ENCODE data around the gene LNX1.

The LNX1 gene

DNA sequence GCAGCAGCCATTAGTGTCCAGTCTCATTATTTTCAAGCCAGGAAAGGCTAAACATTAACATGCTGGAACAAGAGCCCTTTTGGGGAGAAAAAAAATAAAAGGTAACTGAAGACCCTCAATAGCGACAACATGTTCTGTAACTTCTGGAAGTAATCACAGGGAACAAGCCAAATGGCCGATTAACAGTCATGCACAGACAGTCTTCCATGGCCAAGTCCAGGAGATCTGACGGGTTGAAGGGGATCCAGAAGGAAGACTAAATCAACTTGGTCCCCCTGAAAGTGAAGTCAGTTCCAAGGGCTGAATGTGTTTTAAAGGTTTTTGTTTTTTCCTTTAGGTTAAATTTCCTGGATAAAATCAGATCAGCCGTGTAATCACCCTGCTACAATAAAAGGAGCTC lies 52.5 kb downstream of the LNX1 start:
- TF ChIP-seq, protein P1, sequence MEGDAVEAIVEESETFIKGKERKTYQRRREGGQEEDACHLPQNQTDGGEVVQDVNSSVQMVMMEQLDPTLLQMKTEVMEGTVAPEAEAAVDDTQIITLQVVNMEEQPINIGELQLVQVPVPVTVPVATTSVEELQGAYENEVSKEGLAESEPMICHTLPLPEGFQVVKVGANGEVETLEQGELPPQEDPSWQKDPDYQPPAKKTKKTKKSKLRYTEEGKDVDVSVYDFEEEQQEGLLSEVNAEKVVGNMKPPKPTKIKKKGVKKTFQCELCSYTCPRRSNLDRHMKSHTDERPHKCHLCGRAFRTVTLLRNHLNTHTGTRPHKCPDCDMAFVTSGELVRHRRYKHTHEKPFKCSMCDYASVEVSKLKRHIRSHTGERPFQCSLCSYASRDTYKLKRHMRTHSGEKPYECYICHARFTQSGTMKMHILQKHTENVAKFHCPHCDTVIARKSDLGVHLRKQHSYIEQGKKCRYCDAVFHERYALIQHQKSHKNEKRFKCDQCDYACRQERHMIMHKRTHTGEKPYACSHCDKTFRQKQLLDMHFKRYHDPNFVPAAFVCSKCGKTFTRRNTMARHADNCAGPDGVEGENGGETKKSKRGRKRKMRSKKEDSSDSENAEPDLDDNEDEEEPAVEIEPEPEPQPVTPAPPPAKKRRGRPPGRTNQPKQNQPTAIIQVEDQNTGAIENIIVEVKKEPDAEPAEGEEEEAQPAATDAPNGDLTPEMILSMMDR (IDR thresholded peaks at IDR 0.05; ENCODE audit: control insufficient read depth, insufficient read depth, low read depth, low read length, missing control alignments) = no peak
- no peak overlapping the region for H3K4me3 ChIP-seq (ENCODE audit: control insufficient read depth, low read depth, low read length)
- DNase-seq (ENCODE audit: low read depth) = no peak

GRCh38 chr4:53537606-53538005 lies 53.7 kb downstream of the LNX1 start:
- DNase-seq (ENCODE audit: low read depth) = no peak
- TF ChIP-seq, protein P1 (IDR thresholded peaks at IDR 0.05; ENCODE audit: control insufficient read depth, insufficient read depth, low read depth, low read length, missing control alignments) = no peak
- H3K4me3 ChIP-seq (ENCODE audit: control insufficient read depth, low read depth, low read length) = no peak overlapping the region

GRCh38 chr4:53536328-53536727 lies 55.0 kb downstream of the LNX1 start:
- H3K4me3 ChIP-seq (ENCODE audit: control insufficient read depth, low read depth, low read length) = no peak overlapping the region
- DNase-seq (ENCODE audit: low read depth) = no peak
- TF ChIP-seq, protein P1 (IDR thresholded peaks at IDR 0.05; ENCODE audit: control insufficient read depth, insufficient read depth, low read depth, low read length, missing control alignments) = no peak

DNA sequence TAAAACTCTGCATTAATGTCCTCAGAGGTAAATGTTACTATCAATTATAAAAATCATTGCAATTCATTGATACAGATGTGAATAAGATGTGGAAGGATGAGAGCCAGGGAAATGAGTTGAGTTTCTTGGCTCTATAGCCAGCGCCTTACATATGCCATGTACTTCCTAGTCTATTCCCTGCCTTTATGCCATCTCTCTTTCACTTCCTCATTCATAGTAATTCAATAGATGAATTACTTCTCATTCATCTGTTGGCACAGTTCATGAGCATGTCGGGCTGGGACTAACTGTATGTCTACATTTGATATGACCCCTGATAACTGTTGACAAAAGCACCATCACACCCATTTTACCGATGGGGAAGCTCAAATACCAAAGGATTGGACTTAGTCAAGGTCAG lies 55.7 kb downstream of the LNX1 start:
- no peak overlapping the region for H3K4me3 ChIP-seq (ENCODE audit: control insufficient read depth, low read depth, low read length)
- TF ChIP-seq, protein P1 (IDR thresholded peaks at IDR 0.05; ENCODE audit: control insufficient read depth, insufficient read depth, low read depth, low read length, missing control alignments) = no peak
- DNase-seq (ENCODE audit: low read depth) = no peak

DNA sequence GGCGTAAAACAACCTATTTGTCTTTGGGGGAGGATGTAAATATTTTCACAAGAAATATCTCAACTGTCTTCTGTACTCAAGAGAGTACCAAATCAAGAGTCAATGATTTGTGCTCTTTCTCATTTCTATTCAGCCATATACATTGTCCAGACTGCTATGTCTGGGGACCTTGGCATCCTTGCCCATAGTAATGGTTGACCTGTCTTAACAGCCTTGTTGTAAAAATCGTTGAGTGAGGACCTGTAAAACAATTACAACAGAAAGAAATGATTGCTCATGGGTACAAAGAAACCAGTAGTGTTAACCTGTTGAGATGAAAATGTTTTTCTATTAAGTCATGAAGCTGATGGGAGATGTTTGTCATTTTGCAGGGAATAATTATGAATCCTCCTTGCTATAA lies 56.6 kb downstream of the LNX1 start:
- TF ChIP-seq, protein P1 (IDR thresholded peaks at IDR 0.05; ENCODE audit: control insufficient read depth, insufficient read depth, low read depth, low read length, missing control alignments) = no peak
- no peak overlapping the region for H3K4me3 ChIP-seq (ENCODE audit: control insufficient read depth, low read depth, low read length)
- DNase-seq (ENCODE audit: low read depth) = no peak

- no peak overlapping the region for H3K4me3 ChIP-seq (ENCODE audit: control insufficient read depth, low read depth, low read length)
- no peak for DNase-seq (ENCODE audit: low read depth)
- TF ChIP-seq, protein P1 (IDR thresholded peaks at IDR 0.05; ENCODE audit: control insufficient read depth, insufficient read depth, low read depth, low read length, missing control alignments) = no peak
Observed at GRCh38 chr4:53532521-53532920, 58.8 kb downstream of the LNX1 start.

Data from AG09309 (cell line).